Lung microvascular endothelial cell (primary cell): ENCODE results near the gene DSCAML1. TPM values are rescaled to one million over a fixed set of nuclear protein-coding genes. Genes with fewer than 3 reads are reported as not detected.

Experiments used
- DNase-seq, 2 donors: peaks; one replicate each; pipeline versions ENCODE4 v3.0.0 to v3.0.0-alpha.2; 2010; ENCODE audit warnings: low read depth in 2 of 2
- total RNA-seq: library from RNA; depleted of rRNA; stranded (reverse); fragments of >200 nt; gene quantifications from 2 replicates; pipeline ENCODE4 v1.2.1, GENCODE V29; 2014

DSCAML1 gene
- total RNA-seq, 1 donor from 2014 or later = under 0.01 TPM

DNA sequence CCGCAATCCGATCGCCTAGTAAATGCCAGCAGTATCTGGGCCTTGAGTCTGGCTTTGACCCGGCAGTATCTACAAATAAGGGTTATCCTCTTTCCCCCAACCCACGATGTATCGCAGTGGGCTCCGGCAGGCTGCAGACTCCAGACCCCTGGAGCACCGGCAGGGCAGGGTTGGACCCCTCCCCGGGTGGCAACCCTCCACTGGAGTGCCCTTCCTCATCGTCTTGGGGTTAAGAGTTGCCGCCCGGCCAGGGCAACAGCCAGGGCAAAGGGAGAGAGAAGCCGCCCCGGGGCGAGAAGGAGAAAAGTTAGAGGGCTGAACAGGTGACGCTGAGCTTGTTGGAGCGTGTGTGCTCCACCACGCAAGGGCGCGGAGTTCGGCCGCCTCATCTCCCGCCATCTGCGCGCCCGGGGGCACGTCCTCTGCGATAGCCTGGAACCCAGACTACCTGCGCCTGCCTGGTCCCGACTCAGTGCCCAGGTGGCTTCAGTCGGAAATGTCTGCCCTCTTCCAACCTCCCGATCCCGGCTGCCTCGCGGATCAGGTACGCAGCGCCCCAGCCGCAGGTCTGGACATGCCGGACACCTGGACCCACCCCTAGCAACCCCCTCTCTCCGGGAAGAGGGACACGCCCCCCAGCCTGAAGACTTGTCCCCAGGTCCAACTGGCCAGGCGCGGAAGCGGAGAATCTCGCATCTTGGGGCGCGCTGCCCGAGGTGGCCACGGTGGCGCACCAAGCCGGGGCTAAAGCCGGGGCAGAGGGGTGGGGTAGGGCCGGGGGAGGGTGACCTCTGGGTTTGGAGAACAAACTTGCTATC, 1.2 kb downstream of the DSCAML1 start:
- DNase-seq = no peak

DNA sequence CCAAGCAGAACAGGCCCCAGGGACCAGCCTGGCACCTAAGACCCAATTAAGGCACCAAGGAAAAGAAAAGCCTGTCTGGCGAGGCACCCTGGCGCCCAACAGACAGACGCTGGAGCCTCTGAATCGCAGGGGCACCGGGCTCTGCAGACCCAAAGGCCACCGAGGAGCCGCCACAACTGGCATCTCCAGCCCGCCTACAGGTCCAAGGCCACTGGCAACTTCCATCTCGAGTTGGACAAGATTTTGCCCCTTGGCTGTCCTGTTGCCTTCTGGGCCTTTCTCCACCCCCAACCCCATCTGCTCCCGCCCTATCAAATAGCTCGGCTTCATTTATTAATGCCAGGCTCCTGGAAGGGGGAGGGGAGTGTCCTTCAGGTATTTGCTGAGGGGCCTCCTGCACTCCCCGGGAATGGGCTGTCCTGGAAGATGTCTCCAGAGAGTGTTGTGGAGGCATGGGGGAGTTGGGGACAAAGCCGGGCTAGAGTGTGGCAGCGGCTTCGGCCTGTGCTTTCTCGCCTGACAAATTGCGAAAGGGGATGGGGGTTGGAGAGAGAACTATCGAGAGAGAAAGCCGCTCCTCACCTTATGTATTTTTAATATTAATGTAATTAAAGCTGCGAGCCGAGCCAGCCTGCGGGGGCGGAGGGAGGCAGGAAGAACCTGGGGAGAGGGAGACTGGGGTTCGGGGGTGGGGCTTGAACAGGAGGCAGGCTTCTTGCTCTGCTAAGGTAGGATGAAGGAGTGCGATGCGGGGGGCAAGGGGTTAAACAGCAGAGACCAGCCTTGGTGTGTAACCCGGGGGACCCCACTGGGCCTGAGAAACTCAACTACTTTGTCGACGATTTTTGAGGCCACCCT, 2.0 kb downstream of the DSCAML1 start:
- no peak for DNase-seq

- no peak for DNase-seq
Observed at GRCh38 chr11:117794135-117794534, 2.9 kb downstream of the DSCAML1 start.

DNA sequence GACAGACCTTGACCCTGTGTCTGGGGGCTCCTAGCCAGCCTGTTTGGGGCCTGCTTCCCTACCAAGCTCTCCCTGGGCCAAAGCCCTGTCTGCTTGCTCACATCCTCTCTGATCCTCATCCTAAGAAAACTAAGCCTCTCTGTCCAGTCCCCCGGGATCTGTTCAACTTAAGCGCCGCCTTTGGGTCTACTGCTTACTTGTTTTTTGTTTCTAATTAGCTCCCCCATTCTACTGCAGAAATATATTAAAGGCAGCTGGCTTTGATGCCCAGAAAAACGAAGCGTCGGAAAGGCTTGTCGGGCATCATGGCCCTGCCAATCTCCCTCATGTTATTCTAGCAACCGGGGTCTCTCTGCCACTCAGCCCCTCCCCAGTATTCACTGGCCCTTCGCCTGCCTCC, 3.4 kb downstream of the DSCAML1 start:
- DNase-seq = no peak

GRCh38 chr11:117792992-117793391, 4.0 kb downstream of the DSCAML1 start:
- DNase-seq = no peak

- DNase-seq = no peak
Observed at GRCh38 chr11:117792241-117792640, 4.8 kb downstream of the DSCAML1 start.

GRCh38 chr11:117790279-117790678, 6.7 kb downstream of the DSCAML1 start:
- no peak for DNase-seq

- no peak for DNase-seq
Observed at GRCh38 chr11:117789241-117789640, 7.8 kb downstream of the DSCAML1 start.

DNA sequence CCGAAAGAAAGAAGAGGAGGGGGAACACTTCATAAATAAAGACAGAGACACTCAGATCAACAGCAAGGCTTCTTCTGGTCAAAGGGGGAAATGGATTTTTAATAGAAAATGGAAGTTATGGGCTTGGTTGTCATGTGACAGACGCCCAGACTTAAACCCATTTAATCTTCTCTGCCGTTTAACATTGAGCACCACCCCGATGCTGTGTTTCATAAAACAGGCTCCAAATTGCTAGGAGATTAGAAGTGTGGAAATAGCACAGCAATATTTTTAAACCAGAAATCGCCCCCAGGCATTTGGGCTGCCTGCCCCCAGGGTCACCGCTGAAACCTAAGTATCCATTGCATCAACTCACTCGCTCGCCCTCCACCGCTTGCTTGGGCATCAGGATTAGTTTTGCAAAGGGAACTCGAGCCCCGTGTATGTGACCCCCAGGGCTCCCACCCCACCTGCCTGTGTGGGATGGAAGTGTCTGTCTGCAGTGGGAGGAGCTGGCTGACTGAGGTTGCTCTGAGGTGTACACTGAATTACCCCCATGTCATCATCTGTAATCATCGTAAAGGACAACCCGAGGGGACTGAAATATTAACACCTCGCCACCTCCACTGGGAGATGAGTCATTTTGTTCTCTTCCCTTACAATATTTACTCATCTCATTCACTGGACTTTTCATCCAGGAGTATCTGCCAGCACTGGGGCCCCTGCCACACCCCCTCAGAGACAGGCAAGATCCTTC, 10.7 kb downstream of the DSCAML1 start:
- no peak for DNase-seq

DNA sequence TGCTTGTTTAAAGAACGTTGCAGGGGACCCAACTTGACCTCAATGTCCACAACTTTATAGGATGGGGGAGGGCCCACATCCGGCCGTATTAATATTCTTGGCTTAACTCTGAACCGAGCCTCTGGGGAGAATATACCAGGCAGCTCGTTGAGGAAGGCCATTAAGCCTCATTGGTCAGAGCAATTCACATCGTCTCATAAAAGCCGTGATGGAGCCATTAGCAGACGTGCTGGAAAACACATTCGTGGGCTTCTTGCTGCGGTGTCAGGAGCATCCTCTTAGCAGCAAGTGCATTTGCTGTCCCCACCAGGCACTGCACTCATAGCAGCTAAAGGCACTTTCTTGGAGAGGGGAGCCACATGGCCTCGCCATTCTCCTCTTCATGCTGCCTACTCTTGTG, 14.9 kb downstream of the DSCAML1 start:
- DNase-seq = no peak

- DNase-seq = no peak
Observed at GRCh38 chr11:117781627-117782026, 15.4 kb downstream of the DSCAML1 start.

- DNase-seq = no peak
Observed at GRCh38 chr11:117780456-117780855, 16.6 kb downstream of the DSCAML1 start.

GRCh38 chr11:117774553-117774952, 22.5 kb downstream of the DSCAML1 start:
- DNase-seq = no peak

DNA sequence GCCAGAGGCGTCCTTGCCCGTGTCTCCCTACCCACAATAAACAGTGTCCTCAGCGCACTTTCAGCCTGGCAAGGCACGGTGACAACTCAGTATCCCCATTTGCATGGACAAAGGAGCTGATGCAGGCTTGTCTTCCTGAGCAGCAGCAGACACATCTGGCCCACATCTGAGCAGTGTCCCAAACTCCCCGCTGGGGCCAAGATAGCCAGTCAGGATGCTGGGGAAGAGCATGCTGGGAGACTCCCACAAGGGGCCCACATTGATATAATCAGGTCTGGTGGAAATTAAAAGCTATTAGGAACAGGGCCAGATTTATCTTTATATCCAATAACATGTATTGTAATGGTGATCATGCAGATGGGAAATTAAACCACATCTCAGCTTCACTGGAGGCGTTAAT, 24.7 kb downstream of the DSCAML1 start:
- DNase-seq = no peak

- no peak for DNase-seq
Observed at GRCh38 chr11:117771841-117772240, 25.2 kb downstream of the DSCAML1 start.

GRCh38 chr11:117771197-117771596, 25.8 kb downstream of the DSCAML1 start:
- DNase-seq = no peak

DNA sequence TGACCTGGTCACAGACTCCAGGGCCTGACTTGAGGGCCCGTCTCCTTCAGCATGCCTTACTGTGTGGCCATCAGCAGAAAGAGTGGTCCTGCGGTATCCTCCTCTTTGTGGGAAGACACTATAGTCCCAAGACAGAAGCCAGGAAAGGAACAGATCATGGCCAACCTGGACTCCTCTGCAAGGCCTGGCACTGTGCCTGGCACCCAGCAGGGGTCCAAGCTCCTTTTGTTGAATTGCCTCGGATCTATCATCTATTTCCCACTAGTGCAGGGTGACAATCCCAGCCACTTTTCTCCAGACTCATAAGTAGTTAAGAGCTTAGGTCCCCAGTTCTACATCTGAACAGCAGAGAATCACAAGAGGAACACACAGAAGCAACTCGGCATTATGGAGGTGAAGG, 27.0 kb downstream of the DSCAML1 start:
- DNase-seq = no peak

GRCh38 chr11:117769533-117769932, 27.5 kb downstream of the DSCAML1 start:
- DNase-seq = no peak

- DNase-seq = no peak
Observed at GRCh38 chr11:117768506-117768905, 28.5 kb downstream of the DSCAML1 start.

DNA sequence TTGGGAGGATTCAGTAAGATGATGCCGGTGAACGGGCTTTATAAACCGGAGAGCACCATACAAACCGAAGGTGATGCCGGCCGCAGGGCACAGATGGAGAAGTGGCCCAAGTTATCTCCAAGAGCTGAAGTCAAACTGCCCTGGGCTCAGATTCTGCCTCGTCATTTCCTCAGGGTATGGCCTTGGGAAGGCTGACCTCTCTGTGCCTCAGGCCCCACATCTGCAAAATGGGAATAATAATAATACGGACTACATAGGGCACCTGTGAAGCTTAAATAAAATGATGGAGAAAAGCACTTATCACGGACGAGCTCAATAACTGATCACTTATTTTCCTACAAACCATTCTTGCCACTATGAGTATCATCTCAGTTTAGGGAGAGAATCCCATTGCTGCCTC, 29.9 kb downstream of the DSCAML1 start:
- DNase-seq = no peak

GRCh38 chr11:117766576-117766975, 30.4 kb downstream of the DSCAML1 start:
- DNase-seq = no peak

DNA sequence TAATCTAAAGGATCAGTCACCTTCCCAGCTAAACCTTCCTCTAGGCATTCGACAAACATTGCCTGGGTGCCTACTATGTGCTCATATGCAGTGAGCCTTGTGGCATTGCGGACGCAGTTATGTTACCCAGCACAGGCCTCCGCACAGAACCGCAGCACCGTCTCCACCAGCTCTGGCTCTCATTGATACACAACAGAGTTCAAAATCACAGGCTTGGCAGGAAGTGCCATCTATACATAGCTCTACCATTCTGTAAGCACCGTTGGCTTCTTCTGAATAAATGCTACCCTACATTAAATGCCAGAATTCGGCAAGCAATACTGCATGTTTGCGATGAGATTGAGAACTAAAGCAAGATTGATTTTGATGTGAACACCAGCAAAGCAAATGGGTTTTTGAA, 31.0 kb downstream of the DSCAML1 start:
- DNase-seq = no peak
